WTC11 (cell line): ENCODE data around the gene EPHX1. TPM values are rescaled to one million over a fixed set of nuclear protein-coding genes. Genes with fewer than 3 reads are reported as not detected.
"Not testable (repeated sequence)": the region's sequence is repeated elsewhere in the genome, so short reads cannot be mapped to it uniquely, and the experiment has no call there.

Experiments
- ATAC-seq: fragments of 200-7000 bp; cut with Tn5 transposase; 2 replicates; pipeline ENCODE4 v1.10.0; 2021; ENCODE audit warnings: mild to moderate bottlenecking, moderate library complexity
- Bru-seq: library from RNA; stranded (reverse); fragments of 400-500 nt; gene quantifications from one replicate; lab custom pipeline; 2021; lab: Mats Ljungman, UMichigan
- CTCF ChIA-PET: fragments of 300-600 bp; sonication (Branson Sonifier 250); formaldehyde crosslinking; loops from one replicate; lab custom pipeline; 2021; ENCODE audit warnings: antibody characterized with exemption; lab: Charles Lee
- POLR2A ChIA-PET: fragments of 350-600 bp; sonication (Branson Sonifier 250); formaldehyde crosslinking; loops from one replicate; lab custom pipeline; 2021; ENCODE audit warnings: antibody characterized with exemption; lab: Charles Lee
- DNase-seq: peaks from one replicate; pipeline ENCODE4 v3.0.0; 2021; ENCODE audit warnings: low spot score
- H3K27ac Mint-ChIP-seq: 2 replicates; pipeline ENCODE4 v1.8.0; 2021; ENCODE audit warnings: mixed read lengths
- H3K27me3 Mint-ChIP-seq: 2 replicates; pipeline ENCODE4 v1.8.0; 2021; ENCODE audit warnings: low read depth, mild to moderate bottlenecking, moderate library complexity, mixed read lengths
- H3K36me3 Mint-ChIP-seq: 2 replicates; pipeline ENCODE4 v1.8.0; 2021; ENCODE audit warnings: mixed read lengths
- H3K4me1 Mint-ChIP-seq: 2 replicates; pipeline ENCODE4 v1.8.0; 2022; ENCODE audit warnings: mixed read lengths
- H3K4me3 Mint-ChIP-seq: 2 replicates; pipeline ENCODE4 v1.8.0; 2021; ENCODE audit warnings: mild to moderate bottlenecking, moderate library complexity, mixed read lengths
- H3K9me3 Mint-ChIP-seq: 2 replicates; pipeline ENCODE4 v1.8.0; 2021; ENCODE audit warnings: mixed read lengths
- CREM ChIP-seq: sonication (generic); formaldehyde crosslinking; IDR thresholded peaks from 2 replicates; pipeline ENCODE4 v1.8.1; 2022; ENCODE audit warnings: mild to moderate bottlenecking, missing genetic modification reagents, moderate library complexity
- EMX1 ChIP-seq: fragments of 250-450 bp; sonication (Bioruptor Pico); IDR thresholded peaks from 2 replicates; pipeline ENCODE4 v1.8.0; 2021; ENCODE audit warnings: mild to moderate bottlenecking
- ESRRA ChIP-seq: sonication (generic); formaldehyde crosslinking; IDR thresholded peaks from 2 replicates; pipeline ENCODE4 v1.8.1; 2022; ENCODE audit warnings: mild to moderate bottlenecking, missing genetic modification reagents, borderline replicate concordance
- ETV6 ChIP-seq: sonication (generic); formaldehyde crosslinking; IDR thresholded peaks from 2 replicates; pipeline ENCODE4 v1.8.1; 2022; ENCODE audit warnings: mild to moderate bottlenecking, missing genetic modification reagents
- GABPB1 ChIP-seq: sonication (generic); formaldehyde crosslinking; IDR thresholded peaks from 2 replicates; pipeline ENCODE4 v1.8.1; 2023; ENCODE audit warnings: mild to moderate bottlenecking, missing genetic modification reagents
- IRF2 ChIP-seq: sonication (generic); formaldehyde crosslinking; IDR thresholded peaks from 2 replicates; pipeline ENCODE4 v1.8.0; 2022; ENCODE audit warnings: low read depth, missing genetic modification reagents, borderline replicate concordance
- MYBL2 ChIP-seq: sonication (generic); formaldehyde crosslinking; IDR thresholded peaks from 2 replicates; pipeline ENCODE4 v1.8.1; 2023; ENCODE audit warnings: mild to moderate bottlenecking, moderate library complexity, missing genetic modification reagents
- NR1H2 ChIP-seq: sonication (generic); formaldehyde crosslinking; IDR thresholded peaks from 2 replicates; pipeline ENCODE4 v1.9.0; 2021; ENCODE audit warnings: mild to moderate bottlenecking, moderate library complexity, missing genetic modification reagents
- TEAD1 ChIP-seq: sonication (generic); formaldehyde crosslinking; IDR thresholded peaks from 2 replicates; pipeline ENCODE4 v1.8.0; 2022; ENCODE audit warnings: mild to moderate bottlenecking, missing genetic modification reagents
- TEAD4 ChIP-seq: sonication (generic); formaldehyde crosslinking; IDR thresholded peaks from 2 replicates; pipeline ENCODE4 v1.8.0; 2022; ENCODE audit warnings: mild to moderate bottlenecking, missing genetic modification reagents
- ZNF396 ChIP-seq: fragments of 250-450 bp; sonication (Bioruptor Pico); IDR thresholded peaks from 2 replicates; pipeline ENCODE4 v1.8.0; 2021; ENCODE audit warnings: mild to moderate bottlenecking, moderate library complexity, borderline replicate concordance
- ZNF416 ChIP-seq: fragments of 250-450 bp; sonication (Bioruptor Pico); IDR thresholded peaks from 2 replicates; pipeline ENCODE4 v1.9.0; 2021; ENCODE audit warnings: mild to moderate bottlenecking, inconsistent platforms
- long read RNA-seq, 3 experiments: library from RNA in 1 of 3; library from capped mRNA in 1 of 3; library from polyadenylated mRNA in 1 of 3; unstranded in 2 of 3; stranded (forward) in 1 of 3; transcript quantifications; one replicate each; pipeline ENCODE4 v2.0.0, GENCODE V29; 2021
- total RNA-seq: library from RNA; stranded (reverse); gene quantifications from 3 replicates; pipeline ENCODE4 v1.2.3, GENCODE V29; 2021
- TF ChIP-seq, protein P1 (sequence below): sonication (generic); formaldehyde crosslinking; IDR thresholded peaks from 2 replicates; pipeline ENCODE4 v1.8.0; 2022; ENCODE audit warnings: mild to moderate bottlenecking, missing genetic modification reagents
- TF ChIP-seq, protein P2 (sequence below): sonication (generic); formaldehyde crosslinking; IDR thresholded peaks from 2 replicates; pipeline ENCODE4 v1.8.1; 2022; ENCODE audit warnings: mild to moderate bottlenecking, moderate library complexity, missing genetic modification reagents
- TF ChIP-seq, protein P3 (sequence below): fragments of 250-450 bp; sonication (Bioruptor Pico); IDR thresholded peaks from 2 replicates; pipeline ENCODE4 v1.9.0; 2021; ENCODE audit warnings: mild to moderate bottlenecking, borderline replicate concordance
- TF ChIP-seq, protein P4 (sequence below): sonication (generic); formaldehyde crosslinking; IDR thresholded peaks from 2 replicates; pipeline ENCODE4 v1.8.1; 2023; ENCODE audit warnings: mild to moderate bottlenecking, missing genetic modification reagents, moderate library complexity
- TF ChIP-seq, protein P5 (sequence below): fragments of 250-450 bp; sonication (Bioruptor Pico); IDR thresholded peaks from 2 replicates; pipeline ENCODE4 v2.1.2; 2022; ENCODE audit warnings: mild to moderate bottlenecking, moderate library complexity

Gene EPHX1
- 60.9 to 66.2 TPM (median 64.4 TPM) in 3 replicates for total RNA-seq
- Bru-seq, nascent RNA, result percentile 63 among the genes with signal in this experiment
- long read RNA-seq, experiment 1, transcript EPHX1-201 (9 exons, 1,660 nt), result major isoform, 85 of 104 reads
- long read RNA-seq, experiment 1, partial matches to known transcripts, result 5 of 104 reads
- long read RNA-seq, experiment 1, other reads (novel, unspliced or antisense), result 10 of 104 reads
- long read RNA-seq, experiment 2, transcript EPHX1-206 (9 exons, 1,789 nt), result minor isoform, 5 of 105 reads
- long read RNA-seq, experiment 2, transcript EPHX1-201 (9 exons, 1,660 nt), result major isoform, 57 of 105 reads
- long read RNA-seq, experiment 2, partial matches to known transcripts, result 30 of 105 reads
- long read RNA-seq, experiment 2, other reads (novel, unspliced or antisense), result 13 of 105 reads
- long read RNA-seq, experiment 3, transcript EPHX1-201 (9 exons, 1,660 nt), result major isoform, 89 of 94 reads
- long read RNA-seq, experiment 3, partial matches to known transcripts, result 2 of 94 reads
- long read RNA-seq, experiment 3, other reads (novel, unspliced or antisense), result 3 of 94 reads

DNA sequence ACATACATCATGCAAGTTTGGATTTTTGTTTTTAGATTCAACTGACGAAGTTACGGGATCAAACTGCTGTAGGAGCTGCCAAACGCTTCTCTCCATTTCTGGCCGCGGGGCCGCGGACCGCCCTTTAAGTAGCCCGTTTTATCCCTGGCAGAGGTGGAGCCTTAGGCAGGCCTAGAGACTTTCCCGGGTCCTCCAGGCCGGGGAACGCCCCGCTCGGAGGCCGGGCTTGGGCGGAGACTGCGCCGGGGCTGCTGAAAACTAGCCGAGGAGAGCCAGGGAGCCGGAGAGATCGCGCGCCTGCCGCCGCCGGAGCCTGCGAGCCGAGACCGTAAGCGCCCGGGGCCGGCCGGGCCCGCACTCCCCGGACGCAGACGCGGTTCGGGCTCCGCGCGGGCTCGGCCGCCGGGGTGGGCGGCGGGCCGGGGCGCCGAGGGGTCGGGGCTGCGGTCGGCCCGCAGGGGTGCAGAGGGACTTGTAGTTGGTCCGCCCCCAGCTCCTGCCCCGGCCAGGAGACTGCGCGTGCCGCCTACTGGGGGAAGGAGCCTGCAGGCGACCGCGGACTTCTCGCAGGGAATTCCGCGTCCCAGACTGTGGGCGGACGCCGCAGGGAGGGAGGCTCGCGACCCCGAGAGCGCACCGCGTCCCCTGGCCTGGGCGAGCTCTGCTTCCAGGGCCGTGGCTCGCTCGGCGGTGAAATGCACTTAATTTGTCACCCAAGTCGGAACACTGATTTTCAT lies at the start of gene EPHX1:
Gene EPHX1, plus strand, starts transcription at position 283 of the 737 bp plus-strand sequence. CDS start 18,606 bp downstream, outside the sequence.
- peak; percentile 90 for ATAC-seq
- CTCF ChIA-PET, result interaction anchor here (0.6 to 5.4 kb wide), 13 partner anchors 14 to 369 kb away, joined by 3 to 45 read pairs (median 4); partner anchors contain the start of gene SRP9
- peaks cover 30% of the 10 kb centered on the region for H3K4me1 Mint-ChIP-seq
- H3K27ac Mint-ChIP-seq, result peak within 1 kb of the TSS; percentile 68
- no peak for TF ChIP-seq IRF2 (CRISPR knock-in tag)
- TF ChIP-seq, protein P1, sequence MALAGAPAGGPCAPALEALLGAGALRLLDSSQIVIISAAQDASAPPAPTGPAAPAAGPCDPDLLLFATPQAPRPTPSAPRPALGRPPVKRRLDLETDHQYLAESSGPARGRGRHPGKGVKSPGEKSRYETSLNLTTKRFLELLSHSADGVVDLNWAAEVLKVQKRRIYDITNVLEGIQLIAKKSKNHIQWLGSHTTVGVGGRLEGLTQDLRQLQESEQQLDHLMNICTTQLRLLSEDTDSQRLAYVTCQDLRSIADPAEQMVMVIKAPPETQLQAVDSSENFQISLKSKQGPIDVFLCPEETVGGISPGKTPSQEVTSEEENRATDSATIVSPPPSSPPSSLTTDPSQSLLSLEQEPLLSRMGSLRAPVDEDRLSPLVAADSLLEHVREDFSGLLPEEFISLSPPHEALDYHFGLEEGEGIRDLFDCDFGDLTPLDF (CRISPR knock-in tag), result no peak
- TF ChIP-seq NR1H2 (CRISPR knock-in tag), result no peak
- TF ChIP-seq, protein P2, sequence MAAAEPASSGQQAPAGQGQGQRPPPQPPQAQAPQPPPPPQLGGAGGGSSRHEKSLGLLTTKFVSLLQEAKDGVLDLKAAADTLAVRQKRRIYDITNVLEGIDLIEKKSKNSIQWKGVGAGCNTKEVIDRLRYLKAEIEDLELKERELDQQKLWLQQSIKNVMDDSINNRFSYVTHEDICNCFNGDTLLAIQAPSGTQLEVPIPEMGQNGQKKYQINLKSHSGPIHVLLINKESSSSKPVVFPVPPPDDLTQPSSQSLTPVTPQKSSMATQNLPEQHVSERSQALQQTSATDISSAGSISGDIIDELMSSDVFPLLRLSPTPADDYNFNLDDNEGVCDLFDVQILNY, result peak; percentile 41; the same call in 1 of the 2 replicates
- TF ChIP-seq TEAD4 (CRISPR knock-in tag), result no peak
- no peak for TF ChIP-seq EMX1 (CRISPR knock-in tag)
- no peak for TF ChIP-seq GABPB1 (CRISPR knock-in tag)
- no peak for TF ChIP-seq TEAD1
- TF ChIP-seq, protein P3, sequence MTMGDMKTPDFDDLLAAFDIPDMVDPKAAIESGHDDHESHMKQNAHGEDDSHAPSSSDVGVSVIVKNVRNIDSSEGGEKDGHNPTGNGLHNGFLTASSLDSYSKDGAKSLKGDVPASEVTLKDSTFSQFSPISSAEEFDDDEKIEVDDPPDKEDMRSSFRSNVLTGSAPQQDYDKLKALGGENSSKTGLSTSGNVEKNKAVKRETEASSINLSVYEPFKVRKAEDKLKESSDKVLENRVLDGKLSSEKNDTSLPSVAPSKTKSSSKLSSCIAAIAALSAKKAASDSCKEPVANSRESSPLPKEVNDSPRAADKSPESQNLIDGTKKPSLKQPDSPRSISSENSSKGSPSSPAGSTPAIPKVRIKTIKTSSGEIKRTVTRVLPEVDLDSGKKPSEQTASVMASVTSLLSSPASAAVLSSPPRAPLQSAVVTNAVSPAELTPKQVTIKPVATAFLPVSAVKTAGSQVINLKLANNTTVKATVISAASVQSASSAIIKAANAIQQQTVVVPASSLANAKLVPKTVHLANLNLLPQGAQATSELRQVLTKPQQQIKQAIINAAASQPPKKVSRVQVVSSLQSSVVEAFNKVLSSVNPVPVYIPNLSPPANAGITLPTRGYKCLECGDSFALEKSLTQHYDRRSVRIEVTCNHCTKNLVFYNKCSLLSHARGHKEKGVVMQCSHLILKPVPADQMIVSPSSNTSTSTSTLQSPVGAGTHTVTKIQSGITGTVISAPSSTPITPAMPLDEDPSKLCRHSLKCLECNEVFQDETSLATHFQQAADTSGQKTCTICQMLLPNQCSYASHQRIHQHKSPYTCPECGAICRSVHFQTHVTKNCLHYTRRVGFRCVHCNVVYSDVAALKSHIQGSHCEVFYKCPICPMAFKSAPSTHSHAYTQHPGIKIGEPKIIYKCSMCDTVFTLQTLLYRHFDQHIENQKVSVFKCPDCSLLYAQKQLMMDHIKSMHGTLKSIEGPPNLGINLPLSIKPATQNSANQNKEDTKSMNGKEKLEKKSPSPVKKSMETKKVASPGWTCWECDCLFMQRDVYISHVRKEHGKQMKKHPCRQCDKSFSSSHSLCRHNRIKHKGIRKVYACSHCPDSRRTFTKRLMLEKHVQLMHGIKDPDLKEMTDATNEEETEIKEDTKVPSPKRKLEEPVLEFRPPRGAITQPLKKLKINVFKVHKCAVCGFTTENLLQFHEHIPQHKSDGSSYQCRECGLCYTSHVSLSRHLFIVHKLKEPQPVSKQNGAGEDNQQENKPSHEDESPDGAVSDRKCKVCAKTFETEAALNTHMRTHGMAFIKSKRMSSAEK (CRISPR knock-in tag), result no peak
- no peak for TF ChIP-seq ZNF396 (CRISPR knock-in tag)
- TF ChIP-seq ESRRA, result peak; percentile 54; the same call in 1 of the 2 replicates
- no peak for TF ChIP-seq ETV6
- TF ChIP-seq CREM (CRISPR knock-in tag), result peak; percentile 46; the same call in 1 of the 2 replicates
- H3K4me3 Mint-ChIP-seq, result peak within 1 kb of the TSS; percentile 86
- H3K27me3 Mint-ChIP-seq, result peaks cover 3% of the 10 kb centered on the region; the same call in 1 of the 2 replicates
- H3K36me3 Mint-ChIP-seq, result peaks cover 3% of the 10 kb centered on the region; the same call in 1 of the 2 replicates
- POLR2A ChIA-PET, result interaction anchor here (1.0 to 2.1 kb wide), 2 partner anchors 9 to 32 kb away, joined by 3 to 10 read pairs; partner anchors contain the start of gene SRP9
- no peaks in the 10 kb centered on the region for H3K9me3 Mint-ChIP-seq
- DNase-seq, result peak; percentile 93

DNA sequence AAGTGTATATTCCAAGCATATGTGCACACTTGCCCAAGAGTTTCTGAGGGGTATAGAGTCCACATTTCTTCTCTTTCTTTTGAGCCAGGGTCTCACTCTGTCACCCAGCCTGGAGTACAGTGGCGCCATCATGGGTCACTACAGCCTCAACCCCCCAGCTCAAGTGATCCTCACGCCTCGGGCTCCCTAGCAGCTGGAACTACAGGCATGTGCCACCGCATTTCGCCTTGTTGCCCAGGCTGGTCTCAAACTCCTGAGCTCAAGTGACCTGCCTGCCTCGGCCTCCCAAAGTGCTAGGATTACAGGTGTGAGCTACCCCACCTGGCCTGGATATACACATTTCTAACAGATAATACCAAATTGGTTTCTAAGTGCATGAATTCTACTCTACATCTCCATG lies 49.4 kb upstream of the EPHX1 start:
- ChIA-PET POLR2A (no interaction called here), CTCF (interaction anchor here (1.2 to 1.3 kb wide), 2 partner anchors 8 to 17 kb away, joined by 3 to 4 read pairs; partner anchors contain the start of gene SRP9)
- peaks cover 22% of the 10 kb centered on the region for H3K4me1 Mint-ChIP-seq
- ATAC-seq (no peak), DNase-seq (no peak)
- no peak overlapping the region for H3K4me3 Mint-ChIP-seq
- no peak overlapping the region for H3K27ac Mint-ChIP-seq
- no peaks in the 10 kb centered on the region for H3K27me3 Mint-ChIP-seq
- no peaks in the 10 kb centered on the region for H3K36me3 Mint-ChIP-seq
- TF ChIP-seq, protein P4, sequence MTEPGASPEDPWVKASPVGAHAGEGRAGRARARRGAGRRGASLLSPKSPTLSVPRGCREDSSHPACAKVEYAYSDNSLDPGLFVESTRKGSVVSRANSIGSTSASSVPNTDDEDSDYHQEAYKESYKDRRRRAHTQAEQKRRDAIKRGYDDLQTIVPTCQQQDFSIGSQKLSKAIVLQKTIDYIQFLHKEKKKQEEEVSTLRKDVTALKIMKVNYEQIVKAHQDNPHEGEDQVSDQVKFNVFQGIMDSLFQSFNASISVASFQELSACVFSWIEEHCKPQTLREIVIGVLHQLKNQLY (CRISPR knock-in tag), result no peak
- TF ChIP-seq, protein P5, sequence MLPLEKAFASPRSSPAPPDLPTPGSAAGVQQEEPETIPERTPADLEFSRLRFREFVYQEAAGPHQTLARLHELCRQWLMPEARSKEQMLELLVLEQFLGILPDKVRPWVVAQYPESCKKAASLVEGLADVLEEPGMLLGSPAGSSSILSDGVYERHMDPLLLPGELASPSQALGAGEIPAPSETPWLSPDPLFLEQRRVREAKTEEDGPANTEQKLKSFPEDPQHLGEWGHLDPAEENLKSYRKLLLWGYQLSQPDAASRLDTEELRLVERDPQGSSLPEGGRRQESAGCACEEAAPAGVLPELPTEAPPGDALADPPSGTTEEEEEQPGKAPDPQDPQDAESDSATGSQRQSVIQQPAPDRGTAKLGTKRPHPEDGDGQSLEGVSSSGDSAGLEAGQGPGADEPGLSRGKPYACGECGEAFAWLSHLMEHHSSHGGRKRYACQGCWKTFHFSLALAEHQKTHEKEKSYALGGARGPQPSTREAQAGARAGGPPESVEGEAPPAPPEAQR, result no peak
- TF ChIP-seq CREM (CRISPR knock-in tag) (no peak), ZNF416 (CRISPR knock-in tag) (no peak), MYBL2 (CRISPR knock-in tag) (no peak)
- H3K9me3 Mint-ChIP-seq, result no peaks in the 10 kb centered on the region

DNA sequence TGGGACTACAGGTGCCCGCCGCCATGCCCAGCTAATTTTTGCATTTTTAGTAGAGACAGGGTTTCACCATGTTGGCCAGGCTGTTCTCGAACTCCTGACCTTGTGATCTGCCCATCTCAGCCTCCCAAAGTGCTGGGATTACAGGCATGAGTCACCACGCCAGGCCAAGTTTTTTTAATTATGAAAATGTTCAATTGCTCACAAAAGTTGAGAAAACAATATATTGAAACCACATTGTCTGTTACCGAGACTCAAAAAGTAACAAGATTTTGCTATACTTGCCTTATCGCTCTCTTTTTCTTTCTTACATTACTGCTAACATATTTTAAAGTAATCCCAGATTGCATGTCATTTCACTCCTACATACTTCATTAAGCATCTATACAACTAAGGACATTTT lies 48.5 kb upstream of the EPHX1 start:
- POLR2A ChIA-PET, ATAC-seq, H3K36me3 Mint-ChIP-seq, DNase-seq, H3K27ac Mint-ChIP-seq, H3K9me3 Mint-ChIP-seq, H3K27me3 Mint-ChIP-seq, H3K4me3 Mint-ChIP-seq: not testable (repeated sequence)
- peaks cover 19% of the 10 kb centered on the region for H3K4me1 Mint-ChIP-seq
- CTCF ChIA-PET, result interaction anchor here (3.2 kb wide), 1 partner anchor 10 kb away, joined by 22 read pairs; no protein-coding TSS in a partner anchor
